OCI-LY7 (cell line): ENCODE measurements around the gene PDZD2. TPM values are rescaled to one million over a fixed set of nuclear protein-coding genes. Genes with fewer than 3 reads are reported as not detected.

Experiments
- BruUV-seq: library from RNA; stranded (reverse); fragments of 400-500 nt; replicated peaks from 2 replicates; lab custom pipeline; 2021; lab: Mats Ljungman, UMichigan
- CTCF ChIA-PET: fragments of 300-600 bp; sonication (Branson Sonifier 250); formaldehyde crosslinking; loops from one replicate; lab custom pipeline; 2022; ENCODE audit warnings: antibody characterized with exemption; ENCODE audit not compliant: unreplicated experiment; lab: Charles Lee
- POLR2A ChIA-PET: fragments of 300-600 bp; sonication (Branson Sonifier 250); formaldehyde crosslinking; loops from one replicate; lab custom pipeline; 2022; ENCODE audit warnings: antibody characterized with exemption; lab: Charles Lee
- DNase-seq: peaks from one replicate; pipeline ENCODE4 v3.0.0-alpha.2; 2015; ENCODE audit warnings: low spot score
- H2AFZ ChIP-seq: fragments of 200-600 bp; sonication (generic), shearing (Covaris generic); 2 replicates; pipeline ENCODE4 v1.6.1; 2014; ENCODE audit warnings: mild to moderate bottlenecking, antibody characterized with exemption, low read length, moderate library complexity
- H3K27ac ChIP-seq: fragments of 200-600 bp; sonication (generic); 2 replicates; pipeline ENCODE4 v1.5.1; 2014; ENCODE audit warnings: mixed run types, low read depth, mild to moderate bottlenecking, moderate library complexity, low read length, inconsistent platforms; ENCODE audit not compliant: poor library complexity, severe bottlenecking
- H3K36me3 ChIP-seq: fragments of 200-600 bp; sonication (generic); 2 replicates; pipeline ENCODE4 v1.6.1; 2014; ENCODE audit warnings: mild to moderate bottlenecking, antibody characterized with exemption, low read length, moderate library complexity, mixed read lengths; ENCODE audit not compliant: insufficient read depth
- H3K4me1 ChIP-seq: fragments of 200-600 bp; sonication (generic); 2 replicates; pipeline ENCODE4 v1.5.1; 2014; ENCODE audit warnings: mild to moderate bottlenecking, low read length; ENCODE audit not compliant: insufficient read depth, poor library complexity, severe bottlenecking
- H3K4me2 ChIP-seq: fragments of 200-600 bp; sonication (generic); 2 replicates; pipeline ENCODE4 v1.6.1; 2014; ENCODE audit warnings: mild to moderate bottlenecking, low read length
- H3K4me3 ChIP-seq: fragments of 200-600 bp; sonication (generic); 2 replicates; pipeline ENCODE4 v1.5.1; 2014; ENCODE audit warnings: mild to moderate bottlenecking, low read depth, low read length; ENCODE audit not compliant: poor library complexity, severe bottlenecking
- H3K79me2 ChIP-seq: fragments of 200-600 bp; sonication (generic); 2 replicates; pipeline ENCODE4 v1.6.1; 2016; ENCODE audit warnings: low read depth, mild to moderate bottlenecking, low read length, moderate library complexity, mixed read lengths; ENCODE audit not compliant: insufficient read depth
- H3K9me2 ChIP-seq: fragments of 200-600 bp; sonication (generic); 2 replicates; pipeline ENCODE4 v1.6.1; 2016; ENCODE audit warnings: mild to moderate bottlenecking, low read length, mixed read lengths; ENCODE audit not compliant: insufficient read depth
- H3K9me3 ChIP-seq: fragments of 200-600 bp; sonication (generic); 2 replicates; pipeline ENCODE4 v1.6.1; 2014; ENCODE audit warnings: mild to moderate bottlenecking, mixed run types, low read length, mixed read lengths
- H4K20me1 ChIP-seq: fragments of 200-600 bp; sonication (generic); 2 replicates; pipeline ENCODE4 v1.6.1; 2014; ENCODE audit warnings: mild to moderate bottlenecking, antibody characterized with exemption, low read length, moderate library complexity, mixed read lengths; ENCODE audit not compliant: insufficient read depth
- CTCF ChIP-seq: fragments of 200-600 bp; sonication (generic); conservative IDR thresholded peaks from 2 replicates; pipeline ENCODE4 v1.5.1; 2014; ENCODE audit warnings: mild to moderate bottlenecking, antibody characterized with exemption, low read length, moderate library complexity, mixed read lengths
- EZH2phosphoT487 ChIP-seq: fragments of 200-600 bp; sonication (generic); IDR thresholded peaks from 2 replicates; pipeline ENCODE4 v1.6.1; 2018; ENCODE audit warnings: low read depth, borderline replicate concordance, mild to moderate bottlenecking, mixed run types, antibody characterized with exemption, low read length, moderate library complexity, mixed read lengths
- intact Hi-C: fragments of 100-400 bp; cut with micrococcal nuclease; formaldehyde crosslinking; loops from one replicate; pipeline ENCODE4 v1.10.0; 2022; ENCODE audit not compliant: unreplicated experiment
- total RNA-seq, 2 experiments: library from RNA; depleted of rRNA in 1 of 2; stranded (reverse); fragments of >200 nt in 1 of 2; shearing (Covaris generic) in 1 of 2; gene quantifications; 2 replicates each; pipeline ENCODE4 v1.2.3, GENCODE V29; 2014 to 2022

The PDZD2 gene
- total RNA-seq, 2 experiments from 2014 or later = 8.6 to 10.6 TPM

- Histone ChIP-seq H3K4me3 (no peak overlapping the region), H3K4me1 (no peaks in the 10 kb centered on the region), H4K20me1 (no peaks in the 10 kb centered on the region), H3K4me2 (no peak overlapping the region), H3K79me2 (no peaks in the 10 kb centered on the region), H2AFZ (no peak overlapping the region), H3K36me3 (peaks cover 5% of the 10 kb centered on the region), H3K9me2 (no peaks in the 10 kb centered on the region), H3K27ac (no peak overlapping the region), H3K9me3 (no peaks in the 10 kb centered on the region)
- BruUV-seq = no TSS peak
- intact Hi-C loops = no loop called here
- ChIA-PET CTCF (no interaction called here), POLR2A (no interaction called here)
- DNase-seq = no peak
- TF ChIP-seq EZH2phosphoT487 (no peak), CTCF (no peak)
Observed at GRCh38 chr5:32068561-32068960, 429.6 kb downstream of the PDZD2 start.

- no peak overlapping the region for H2AFZ ChIP-seq
- CTCF ChIA-PET = no interaction called here
- TF ChIP-seq CTCF = no peak
- TF ChIP-seq EZH2phosphoT487 = no peak
- H3K9me3 ChIP-seq = no peaks in the 10 kb centered on the region
- no peaks in the 10 kb centered on the region for H3K9me2 ChIP-seq
- H3K4me2 ChIP-seq = no peak overlapping the region
- no peak for DNase-seq
- no peaks in the 10 kb centered on the region for H3K79me2 ChIP-seq
- no peak overlapping the region for H3K4me3 ChIP-seq
- peaks cover 10% of the 10 kb centered on the region for H3K36me3 ChIP-seq
- H4K20me1 ChIP-seq = no peaks in the 10 kb centered on the region
- no peak overlapping the region for H3K27ac ChIP-seq
- H3K4me1 ChIP-seq = no peaks in the 10 kb centered on the region
- POLR2A ChIA-PET = interaction anchor here (0.7 kb wide), 1 partner anchor 456 kb away, joined by 3 read pairs; no protein-coding TSS in a partner anchor
- no TSS peak for BruUV-seq
- intact Hi-C loops = no loop called here
Observed at GRCh38 chr5:32069396-32069795, 430.5 kb downstream of the PDZD2 start.

- H2AFZ ChIP-seq = no peak overlapping the region
- POLR2A ChIA-PET = no interaction called here
Observed at GRCh38 chr5:32071351-32071944, 432.5 kb downstream of the PDZD2 start.

More at GRCh38 chr5:32071351-32071944, 432.5 kb downstream of the PDZD2 start:
- TF ChIP-seq CTCF = no peak
- no peak for TF ChIP-seq EZH2phosphoT487
- no TSS peak for BruUV-seq
- Histone ChIP-seq H3K9me2 (no peaks in the 10 kb centered on the region), H3K4me2 (no peak overlapping the region), H3K79me2 (no peaks in the 10 kb centered on the region), H3K4me3 (no peak overlapping the region), H3K36me3 (peaks cover 11% of the 10 kb centered on the region), H3K9me3 (no peaks in the 10 kb centered on the region), H3K4me1 (no peaks in the 10 kb centered on the region), H4K20me1 (no peaks in the 10 kb centered on the region), H3K27ac (no peak overlapping the region)
- intact Hi-C loops = no loop called here
- DNase-seq = no peak
- CTCF ChIA-PET = no interaction called here
